ENCODE measurements around the gene KCTD5.
A peak's percentile ranks its signal among the peaks of the same experiment; 100 is the strongest.

The KCTD5 gene

DNA sequence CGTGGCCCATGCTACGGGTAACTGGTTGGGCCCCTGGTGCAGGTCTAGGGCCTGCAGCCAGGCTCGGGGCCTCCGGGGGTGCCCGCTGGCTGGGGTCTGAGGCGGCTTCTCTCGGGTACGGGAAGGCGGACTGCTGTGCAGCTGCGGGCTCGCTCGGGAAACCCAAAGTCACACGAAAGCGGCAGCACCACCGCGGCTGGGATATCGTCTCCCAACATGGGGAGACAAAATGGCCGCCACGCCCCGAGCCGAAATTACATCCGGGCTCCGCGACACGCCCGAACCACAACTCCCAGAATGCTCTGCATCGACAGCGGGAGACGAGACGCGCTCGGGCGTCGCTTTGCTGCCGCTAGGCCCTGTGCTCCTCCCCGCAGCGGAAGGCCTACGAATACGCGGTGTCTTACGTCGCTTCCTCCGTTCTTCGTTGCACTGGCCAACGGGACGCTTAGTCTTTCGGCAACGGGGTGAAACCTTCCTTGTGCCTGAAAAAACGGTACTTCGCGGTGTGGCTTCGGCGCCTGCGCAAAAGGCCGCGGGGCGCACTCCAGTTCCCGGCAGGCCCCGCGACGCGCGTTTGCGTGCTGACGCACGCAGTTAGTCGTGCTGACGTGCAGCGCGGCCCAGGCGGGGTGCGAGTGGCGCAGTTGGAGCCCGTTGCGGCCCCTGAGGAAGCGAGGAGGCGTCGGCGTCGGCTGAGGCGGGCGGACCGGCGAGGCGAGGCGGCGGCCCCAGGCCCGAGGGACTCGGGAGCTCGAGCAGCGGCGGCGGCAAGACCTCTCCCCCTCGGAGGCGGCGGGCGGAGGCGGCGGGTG is 69.9 kb downstream of the KCTD5 start, which contains the start of gene SRRM2:
Gene SRRM2, plus strand, starts transcription at position 604 of the 815 bp plus-strand sequence. CDS start 3,727 bp downstream, outside the sequence.
- peak; percentile 93 for DNase-seq (ENCODE audit: low spot score)

- DNase-seq (ENCODE audit: low spot score) = peak; percentile 84
Observed at GRCh38 chr16:2752850-2753732, 70.8 kb downstream of the KCTD5 start.

GRCh38 chr16:2753733-2754020 is 71.4 kb downstream of the KCTD5 start:
- DNase-seq (ENCODE audit: low spot score) = no peak

GRCh38 chr16:2755158-2755557 is 72.8 kb downstream of the KCTD5 start:
- DNase-seq (ENCODE audit: low spot score) = no peak

DNA sequence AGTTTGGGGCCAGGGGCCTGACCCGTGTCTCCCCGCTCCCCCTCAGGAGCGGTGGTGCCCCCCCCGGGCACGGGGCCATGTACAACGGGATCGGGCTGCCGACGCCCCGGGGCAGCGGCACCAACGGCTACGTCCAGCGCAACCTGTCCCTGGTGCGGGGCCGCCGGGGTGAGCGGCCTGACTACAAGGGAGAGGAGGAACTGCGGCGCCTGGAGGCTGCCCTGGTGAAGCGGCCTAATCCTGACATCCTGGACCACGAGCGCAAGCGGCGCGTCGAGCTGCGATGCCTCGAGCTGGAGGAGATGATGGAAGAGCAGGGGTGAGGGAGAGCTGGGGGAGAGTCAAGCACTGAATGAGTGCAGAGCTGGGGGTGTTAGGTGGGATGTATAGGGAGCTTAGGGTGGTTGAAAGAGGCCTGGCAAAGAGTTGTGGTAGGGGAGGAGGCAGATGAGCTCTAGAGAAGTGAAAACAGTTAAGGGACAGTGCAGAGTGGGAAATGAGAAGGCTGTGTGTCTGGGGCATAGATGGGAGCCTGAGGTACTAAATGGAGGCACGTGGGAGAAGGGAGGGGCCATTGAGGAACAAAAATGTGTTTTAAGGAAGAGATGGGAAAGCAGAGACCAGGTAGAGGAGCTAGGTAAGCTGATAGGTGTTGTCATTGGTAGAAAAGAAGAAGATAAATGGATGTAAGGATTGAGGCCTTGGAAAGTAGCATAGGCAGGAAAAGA is 74.1 kb downstream of the KCTD5 start:
- no peak for DNase-seq (ENCODE audit: low spot score)

GRCh38 chr16:2757344-2757743 is 75.0 kb downstream of the KCTD5 start:
- no peak for DNase-seq (ENCODE audit: low spot score)
